DMS153 (cell line): Measurements from ENCODE around the gene SKAP2.
A peak's percentile ranks its signal among the peaks of the same experiment; 100 is the strongest.

Experiments
- DNase-seq: peaks from one replicate; lab custom pipeline; 2025; lab: John Stamatoyannopoulos, UW

SKAP2 gene

DNA sequence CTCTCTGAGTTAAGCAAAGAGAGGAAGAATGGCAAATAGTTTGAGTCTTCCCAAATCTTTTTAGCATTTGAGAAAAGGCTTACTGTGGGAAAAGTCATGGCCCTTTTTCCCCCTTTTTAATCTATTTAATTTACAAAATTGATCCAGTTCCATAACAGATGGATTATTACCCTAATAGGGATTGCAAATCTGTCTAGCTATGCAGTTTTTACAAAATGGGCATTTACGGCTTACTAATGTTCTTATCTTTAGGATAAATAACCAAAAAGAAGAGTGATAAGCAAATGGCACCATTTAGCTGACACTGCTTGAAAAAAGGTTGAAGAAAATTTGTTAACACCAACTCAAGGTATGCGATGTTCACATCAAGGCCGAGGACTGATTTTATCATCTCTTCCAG, 169.7 kb downstream of the SKAP2 start:
- DNase-seq = no peak

DNA sequence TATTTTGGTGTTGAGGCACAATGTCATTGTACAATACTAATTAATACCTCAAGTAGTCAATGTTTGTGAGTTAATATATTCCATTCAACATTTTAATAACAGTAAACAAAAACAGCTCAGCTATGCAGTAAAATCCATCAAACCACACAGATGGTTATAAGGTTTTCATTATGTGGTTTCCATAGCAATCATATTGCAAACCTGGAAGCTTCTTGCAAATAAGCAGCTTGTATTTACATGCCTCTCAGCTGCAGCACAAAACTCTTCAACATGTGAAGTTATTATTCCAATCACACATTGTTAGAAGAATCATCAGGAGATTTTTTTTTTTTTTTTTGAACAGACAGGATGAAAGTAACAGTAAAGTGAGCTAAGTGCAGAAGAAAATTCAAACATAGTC, 170.2 kb downstream of the SKAP2 start:
- DNase-seq = no peak

DNA sequence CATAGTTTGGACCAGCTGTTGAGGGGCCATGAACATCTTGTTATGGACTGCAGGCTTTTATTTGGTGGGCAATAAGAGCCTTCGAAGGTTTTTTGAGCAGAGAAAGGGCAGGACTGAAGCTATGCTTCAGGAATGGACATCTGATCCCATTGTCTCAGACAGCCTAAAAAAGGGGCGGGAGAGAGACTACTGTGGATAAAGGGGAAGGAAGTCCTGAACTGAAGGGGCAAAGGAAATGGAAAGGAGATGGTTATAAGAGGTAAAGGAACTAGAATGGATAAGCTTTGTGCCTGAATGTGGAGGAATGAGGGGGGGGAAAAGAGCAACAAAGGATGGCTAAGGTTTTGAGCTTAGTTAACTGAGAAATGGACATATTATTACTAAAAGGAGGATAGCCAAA, 172.5 kb downstream of the SKAP2 start:
- DNase-seq = no peak

DNA sequence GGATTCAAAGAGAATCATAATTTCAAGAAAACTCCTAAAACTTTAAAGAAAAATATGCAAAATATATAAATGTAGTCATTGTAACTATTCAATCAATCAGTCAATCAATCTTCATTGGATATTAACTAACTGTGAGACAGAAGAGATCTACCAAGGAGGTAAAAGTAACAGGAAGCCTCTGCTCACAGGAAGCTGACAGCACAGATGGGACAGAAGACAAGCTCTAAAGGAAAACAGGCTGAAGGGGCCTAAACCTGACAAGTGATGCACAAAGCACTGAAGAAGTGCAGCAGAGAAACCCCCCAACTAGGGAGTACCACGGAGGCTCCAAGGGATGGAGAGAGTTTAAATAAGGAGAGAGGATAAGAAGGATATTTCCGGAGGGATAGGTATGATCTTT, 173.0 kb downstream of the SKAP2 start:
- DNase-seq = no peak

DNA sequence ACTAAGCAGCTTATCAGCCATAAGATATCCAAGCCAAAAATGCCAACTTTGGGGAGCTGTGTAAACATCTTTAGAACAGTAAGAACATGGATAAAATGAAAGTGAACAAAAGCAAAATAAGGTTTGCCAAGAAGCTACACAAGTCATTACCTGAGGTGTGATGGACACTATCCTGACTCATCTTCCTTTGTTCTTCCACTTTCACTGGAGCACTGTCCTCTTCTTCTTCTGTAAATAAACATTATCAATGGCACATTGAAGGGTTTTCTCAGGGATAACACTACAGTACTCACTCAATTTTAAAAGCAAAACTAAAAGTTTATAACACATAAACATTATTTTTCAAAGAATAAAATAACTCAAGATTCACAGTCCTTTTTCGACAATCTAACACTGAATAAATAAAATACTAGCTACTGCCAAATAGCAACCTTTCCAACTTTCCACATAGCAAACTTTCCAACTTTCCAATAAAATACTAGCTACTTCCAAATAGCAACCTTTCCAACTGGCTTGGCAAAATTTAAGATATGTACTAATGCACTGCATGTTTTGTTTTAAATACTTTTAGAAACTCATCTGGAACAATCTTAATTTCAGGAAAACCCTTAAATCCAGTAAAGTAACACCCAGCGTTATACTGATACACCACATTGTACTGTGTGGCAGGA, 174.1 kb downstream of the SKAP2 start:
- DNase-seq = no peak

DNA sequence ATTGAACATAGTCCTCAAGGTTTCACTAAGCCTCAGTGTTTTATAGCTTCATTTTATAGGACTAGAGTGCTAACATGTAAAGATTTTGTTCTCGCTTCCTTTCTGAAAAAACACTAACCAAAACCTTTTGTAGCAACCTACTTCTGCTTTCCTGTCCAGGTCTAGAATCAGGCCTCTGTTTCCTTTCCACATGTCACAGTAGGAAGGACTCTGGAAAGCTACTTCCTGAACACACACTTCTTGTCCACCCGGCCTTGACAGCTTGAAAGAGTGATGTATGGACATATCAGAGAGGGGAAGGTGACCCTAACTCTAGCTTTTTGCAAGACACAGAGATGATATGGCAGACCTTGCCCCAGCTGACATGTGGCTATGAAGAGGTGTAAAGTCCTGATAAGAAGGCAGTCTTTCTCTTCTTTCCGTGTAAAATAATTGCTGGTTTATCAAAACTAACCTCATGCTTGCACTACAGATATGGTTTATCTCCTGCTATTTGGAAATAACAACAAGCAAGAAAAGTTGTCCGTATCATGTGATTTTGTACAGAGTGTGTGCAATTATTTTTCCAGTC, 175.4 kb downstream of the SKAP2 start:
- DNase-seq = no peak

DNA sequence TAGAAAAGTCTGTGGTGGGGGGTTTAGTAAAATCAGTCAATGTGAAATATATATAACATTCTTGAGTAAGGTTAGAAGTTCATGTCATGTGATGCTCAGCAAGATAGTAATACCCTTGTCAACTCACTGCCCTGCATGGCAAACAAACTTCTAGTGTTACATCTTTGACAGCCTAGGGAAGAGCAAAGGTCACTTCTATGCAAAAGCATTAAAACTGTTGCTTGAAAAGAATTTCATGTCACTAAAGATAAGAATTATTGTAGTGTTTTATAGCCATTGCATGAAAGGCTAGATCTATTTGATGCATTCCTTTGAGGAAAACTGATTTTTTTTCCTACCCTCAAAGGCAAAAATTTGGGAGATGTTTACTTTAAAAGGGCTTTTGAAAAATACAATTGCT, 176.0 kb downstream of the SKAP2 start:
- DNase-seq = no peak

DNA sequence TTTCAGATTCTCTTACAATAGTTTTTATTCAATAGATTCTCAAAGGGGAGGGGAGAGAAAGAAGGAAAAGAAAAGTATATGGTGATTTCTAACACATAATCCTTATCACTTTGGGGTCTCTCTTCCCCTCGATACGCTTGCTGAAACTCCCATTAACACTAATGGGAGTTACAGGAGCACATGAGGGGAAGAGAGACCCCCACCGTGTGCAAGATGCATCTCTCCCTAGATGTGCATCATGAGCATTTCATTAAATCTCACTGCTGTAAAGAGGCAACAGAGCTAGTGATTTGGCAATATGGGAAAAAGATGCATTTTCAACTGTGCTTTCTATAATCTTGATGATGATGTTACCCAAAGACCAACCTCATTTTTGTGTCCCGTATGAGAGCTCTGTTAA, 177.4 kb downstream of the SKAP2 start:
- DNase-seq = no peak

DNA sequence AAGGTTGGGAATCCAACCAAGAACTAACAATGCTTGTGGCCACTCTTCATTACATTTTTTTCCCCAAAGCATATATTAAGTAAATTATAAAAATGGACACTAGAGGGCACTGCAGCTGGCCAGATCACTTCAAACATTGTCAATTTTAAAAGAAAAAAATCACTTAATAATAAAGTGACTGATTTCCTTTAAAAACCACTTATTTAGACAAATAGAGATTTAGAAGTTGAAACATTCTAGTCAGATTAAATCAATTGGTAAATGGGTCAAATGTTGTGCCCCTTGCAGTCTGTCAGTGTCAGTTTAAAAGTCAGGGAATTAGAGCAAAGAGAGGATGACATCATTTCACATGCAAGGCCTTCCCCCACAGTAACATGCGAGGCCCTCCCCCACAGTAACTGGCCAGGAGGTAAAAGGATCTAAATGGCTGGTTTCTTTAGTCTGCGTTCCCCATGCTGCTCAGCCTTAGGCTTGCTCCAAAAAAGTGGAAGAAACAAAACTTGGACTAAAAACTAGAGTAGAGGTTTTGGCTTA, 177.9 kb downstream of the SKAP2 start:
- peak; percentile 22 for DNase-seq

DNA sequence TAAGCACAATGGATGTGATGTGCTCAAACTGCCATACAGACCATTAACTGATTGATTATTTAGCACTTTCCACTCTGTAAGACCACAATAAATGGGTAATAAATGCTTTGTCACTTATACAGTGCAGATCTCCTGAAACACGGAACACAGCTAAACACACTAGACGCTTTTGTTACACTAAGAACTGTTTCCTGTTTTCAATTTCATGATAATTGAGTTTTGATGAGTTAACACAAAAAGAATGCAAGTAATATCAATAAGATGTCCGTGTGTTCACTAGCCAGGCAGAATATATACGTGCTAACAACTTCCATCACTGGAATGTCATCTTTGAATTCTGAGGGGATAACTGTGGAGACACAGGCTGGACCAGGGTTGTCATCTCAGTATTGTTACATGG, 178.8 kb downstream of the SKAP2 start:
- no peak for DNase-seq

DNA sequence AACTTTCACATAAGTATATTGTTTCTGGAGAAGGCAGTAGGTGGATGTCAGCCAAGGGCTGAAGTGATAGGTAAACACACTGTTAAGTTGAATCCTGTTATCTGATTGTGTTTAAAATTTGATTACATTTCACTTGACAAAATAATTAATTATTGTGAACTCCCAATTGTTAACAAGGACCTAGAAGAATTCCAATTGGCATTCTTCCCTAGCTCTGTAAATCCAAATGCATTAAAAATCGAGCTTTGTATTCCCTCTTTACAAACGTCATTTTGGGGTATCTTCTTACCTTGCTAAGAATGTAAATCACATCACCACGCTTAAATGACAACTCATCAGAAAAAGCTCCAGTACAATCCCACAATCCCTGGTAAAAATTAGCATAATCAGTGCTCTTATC, 179.9 kb downstream of the SKAP2 start:
- DNase-seq = peak; percentile 64

DNA sequence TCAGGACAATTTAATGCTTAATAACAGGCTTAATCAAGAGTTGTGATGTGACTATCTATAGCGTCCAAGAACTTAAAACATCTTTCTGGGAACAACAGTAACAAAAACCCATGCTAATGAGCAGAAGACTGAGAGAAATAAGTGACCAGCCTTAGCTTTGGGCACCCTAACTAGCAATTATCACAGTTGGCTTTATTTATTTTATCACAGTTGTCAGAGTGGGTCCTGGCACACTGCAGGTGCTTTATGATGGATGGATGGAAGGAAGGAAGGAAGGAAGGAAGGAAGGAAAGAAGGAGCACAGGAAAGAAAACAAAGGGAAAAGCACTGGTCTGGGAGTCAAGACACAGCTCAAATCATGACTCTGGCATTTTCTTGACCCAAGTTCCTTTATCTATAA, 181.1 kb downstream of the SKAP2 start:
- DNase-seq = no peak

DNA sequence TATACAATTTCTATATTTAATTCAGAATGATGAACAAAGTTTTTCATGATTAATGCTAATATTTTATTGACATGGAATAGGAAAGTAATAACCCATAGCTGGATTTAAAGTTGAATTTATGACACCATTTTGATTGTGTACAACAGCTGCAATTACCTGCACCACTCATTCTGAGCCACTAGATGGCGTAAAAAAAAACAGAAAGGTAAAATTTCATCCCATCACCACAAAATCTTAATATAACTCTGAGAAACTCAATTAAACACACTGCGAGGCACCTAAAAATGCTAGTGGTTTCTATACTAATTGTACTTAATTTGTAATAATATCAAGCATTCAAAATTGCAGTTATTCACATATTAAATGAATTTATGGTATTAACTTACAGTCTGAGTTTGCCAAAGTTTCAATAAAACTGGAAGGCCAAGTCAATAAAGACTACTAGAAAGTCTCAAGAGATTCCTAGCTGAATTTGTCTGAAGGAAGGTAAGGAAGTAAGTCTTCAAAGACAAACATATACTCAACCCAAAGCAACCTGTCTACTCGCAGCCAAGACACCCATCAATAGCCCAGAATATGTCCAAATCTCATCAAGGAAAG, 182.5 kb downstream of the SKAP2 start:
- peak; percentile 14 for DNase-seq

DNA sequence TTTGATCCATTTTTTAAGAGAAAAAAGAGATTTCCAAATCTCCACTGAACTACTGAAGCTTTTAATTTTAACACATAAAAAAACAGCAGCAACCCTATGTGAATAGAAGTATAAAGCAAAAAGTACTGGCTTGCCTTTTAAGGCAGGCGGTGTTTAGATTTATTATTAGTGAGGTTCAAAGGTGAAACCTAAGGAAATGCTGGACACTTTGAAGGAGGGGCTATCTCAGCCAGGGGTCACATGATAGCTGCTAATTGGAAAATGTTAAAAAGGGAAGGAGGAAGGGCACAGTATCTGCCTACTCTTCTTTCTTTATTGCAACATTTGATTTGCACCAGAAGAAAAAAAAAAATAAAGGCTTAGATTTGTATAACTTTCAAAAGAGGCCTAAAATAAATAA, 183.8 kb downstream of the SKAP2 start:
- no peak for DNase-seq

DNA sequence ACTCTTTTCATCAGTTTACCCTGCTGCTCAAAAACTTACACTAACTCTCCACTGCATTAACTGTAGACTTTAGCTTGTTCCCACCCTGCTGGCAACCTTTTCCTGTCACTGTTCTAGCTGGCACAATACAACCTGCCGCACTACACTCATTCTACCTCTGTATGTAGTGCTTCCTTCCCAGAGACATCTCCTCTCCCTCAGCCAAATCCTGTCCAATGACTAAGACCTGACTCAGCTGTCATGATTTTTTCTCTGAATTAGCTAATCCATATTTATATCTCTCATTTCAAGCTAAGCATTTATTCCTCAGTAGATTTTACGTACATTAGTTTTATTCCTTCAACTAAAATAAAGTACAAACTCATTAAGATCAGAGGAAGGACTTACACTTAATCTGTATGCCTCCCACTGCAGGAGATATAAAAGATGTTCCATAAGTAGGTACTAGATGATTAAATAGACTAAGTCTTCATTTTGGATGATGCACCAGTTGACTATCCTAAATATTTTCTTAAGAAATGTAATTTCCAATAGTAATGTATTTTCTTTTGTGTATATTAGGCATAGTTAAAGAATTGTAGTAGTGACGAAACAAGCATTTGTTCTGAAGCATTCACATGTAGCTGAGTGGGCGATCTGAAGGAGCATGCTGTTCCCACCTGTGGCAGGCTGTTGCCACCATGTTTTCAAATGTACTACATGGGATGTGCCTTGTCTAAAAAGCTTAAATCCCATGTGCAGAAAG, 189.1 kb downstream of the SKAP2 start:
- no peak for DNase-seq

DNA sequence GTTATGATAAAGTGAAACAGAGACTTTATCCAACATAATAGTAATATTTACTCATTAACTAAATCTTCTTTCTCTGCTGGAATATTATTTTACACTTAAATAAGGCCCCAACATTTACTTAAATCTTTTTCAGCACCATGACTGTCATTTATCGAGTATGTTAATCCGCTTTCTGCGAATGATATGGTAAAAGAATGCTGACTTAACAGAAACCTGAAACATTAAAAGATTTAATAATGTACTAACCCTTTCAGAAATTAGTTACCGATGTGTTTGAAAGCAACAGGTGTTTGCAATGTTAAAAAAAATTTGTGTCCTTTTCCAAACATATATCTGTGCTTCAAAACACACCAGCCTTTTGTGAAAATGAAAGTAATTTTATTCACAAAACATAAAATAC, 190.5 kb downstream of the SKAP2 start:
- DNase-seq = no peak

DNA sequence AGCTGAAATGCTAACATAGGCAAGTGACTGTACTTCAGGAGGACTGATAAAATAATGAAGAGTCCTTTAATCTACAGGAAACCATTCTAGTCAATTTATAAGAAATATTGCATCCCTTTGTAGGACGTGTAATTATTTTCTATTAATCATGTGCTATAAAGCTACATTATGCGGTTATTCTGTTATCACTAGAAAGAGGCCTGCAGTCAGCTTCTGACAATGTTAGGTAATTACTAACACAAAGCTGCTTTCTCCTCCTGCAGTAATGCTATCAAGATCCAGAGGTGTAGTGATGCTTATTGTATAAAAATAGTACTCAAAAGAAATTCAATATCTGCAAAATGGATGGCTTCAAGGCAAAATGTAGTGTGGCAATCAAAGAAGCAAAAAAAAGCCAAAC, 191.1 kb downstream of the SKAP2 start:
- no peak for DNase-seq

DNA sequence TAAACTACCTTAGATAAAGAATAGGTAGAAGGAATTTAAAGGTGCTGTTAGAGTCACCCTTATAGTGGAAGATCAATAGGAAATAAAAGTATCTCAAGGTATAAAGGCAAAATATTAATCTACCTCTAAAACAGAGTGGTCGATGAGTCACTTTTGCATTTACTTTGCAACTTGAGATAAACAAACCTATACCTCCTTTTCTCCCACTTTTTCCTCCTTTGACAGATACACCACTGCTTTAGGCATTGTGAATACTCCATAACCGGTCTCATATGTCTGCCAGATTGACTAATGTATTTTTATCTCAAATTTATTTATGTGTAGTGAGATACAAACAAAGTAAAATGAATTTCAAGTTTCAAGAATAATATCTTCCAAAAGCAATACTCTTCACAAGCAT, 193.5 kb downstream of the SKAP2 start:
- DNase-seq = no peak

DNA sequence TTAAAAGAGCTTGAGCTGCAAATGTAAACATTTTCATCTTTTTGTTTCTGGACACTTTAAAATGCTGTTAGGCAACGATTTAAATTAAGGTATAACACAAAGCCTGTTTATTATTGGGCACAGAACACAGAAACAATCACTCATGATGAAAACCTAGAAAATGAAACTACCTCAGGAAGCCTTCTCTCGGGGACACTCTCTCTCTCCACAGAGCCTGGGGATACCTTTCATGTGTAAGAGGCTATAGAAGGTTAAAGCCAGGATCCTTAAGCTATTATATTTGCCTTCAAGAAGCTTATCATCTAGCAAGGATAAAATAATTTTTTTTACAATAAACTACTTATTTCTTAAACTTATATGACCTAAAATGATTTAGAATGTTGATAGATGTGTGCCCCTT, 194.1 kb downstream of the SKAP2 start:
- no peak for DNase-seq

DNA sequence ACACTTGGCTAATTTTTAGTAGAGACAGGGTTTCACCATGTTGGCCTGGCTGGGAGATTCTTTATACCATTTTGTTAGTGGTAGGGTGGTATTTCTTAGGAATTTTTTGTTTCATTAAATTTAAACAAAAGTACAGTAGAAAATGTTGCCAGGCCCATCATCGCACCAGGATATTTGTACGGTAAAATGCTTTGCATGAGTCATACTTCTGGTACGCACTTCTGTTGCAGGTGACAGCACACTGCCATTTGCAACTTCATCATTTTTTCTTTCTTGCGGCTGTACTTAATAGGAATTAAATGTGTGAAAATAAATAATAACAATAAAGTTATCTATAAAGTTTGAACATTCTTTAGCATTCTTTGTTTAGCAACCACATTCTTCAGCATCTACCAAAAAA, 195.6 kb downstream of the SKAP2 start:
- DNase-seq = no peak

DNA sequence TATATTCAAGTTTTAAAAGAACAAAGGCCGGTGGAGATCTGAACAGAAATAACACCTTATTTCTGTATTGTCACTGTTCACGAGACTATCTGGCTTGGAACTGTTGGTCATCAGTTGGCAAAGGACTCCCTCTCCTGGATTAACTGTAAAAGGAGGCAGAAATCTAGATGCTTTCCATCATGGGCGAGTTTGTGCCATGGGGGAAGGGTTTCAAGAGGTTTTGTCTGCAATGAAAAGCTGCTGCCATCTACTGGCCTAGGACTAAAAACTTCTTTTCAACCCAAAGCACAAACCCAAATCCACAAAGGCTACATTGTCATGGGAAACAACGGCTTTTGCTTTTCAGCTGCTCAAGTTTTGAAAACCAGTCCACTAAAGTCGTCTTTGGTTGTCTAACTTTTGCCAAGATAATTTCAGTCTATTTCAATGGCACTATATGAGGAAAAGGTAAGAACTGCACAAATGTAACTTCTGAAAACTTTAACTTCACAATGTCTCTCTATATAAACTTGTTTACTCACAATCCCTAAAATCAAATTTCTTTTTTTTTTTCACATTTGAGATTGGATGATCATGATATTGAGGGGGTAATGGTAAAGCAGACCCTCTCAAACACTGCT, 196.8 kb downstream of the SKAP2 start:
- DNase-seq = peak; percentile 98

DNA sequence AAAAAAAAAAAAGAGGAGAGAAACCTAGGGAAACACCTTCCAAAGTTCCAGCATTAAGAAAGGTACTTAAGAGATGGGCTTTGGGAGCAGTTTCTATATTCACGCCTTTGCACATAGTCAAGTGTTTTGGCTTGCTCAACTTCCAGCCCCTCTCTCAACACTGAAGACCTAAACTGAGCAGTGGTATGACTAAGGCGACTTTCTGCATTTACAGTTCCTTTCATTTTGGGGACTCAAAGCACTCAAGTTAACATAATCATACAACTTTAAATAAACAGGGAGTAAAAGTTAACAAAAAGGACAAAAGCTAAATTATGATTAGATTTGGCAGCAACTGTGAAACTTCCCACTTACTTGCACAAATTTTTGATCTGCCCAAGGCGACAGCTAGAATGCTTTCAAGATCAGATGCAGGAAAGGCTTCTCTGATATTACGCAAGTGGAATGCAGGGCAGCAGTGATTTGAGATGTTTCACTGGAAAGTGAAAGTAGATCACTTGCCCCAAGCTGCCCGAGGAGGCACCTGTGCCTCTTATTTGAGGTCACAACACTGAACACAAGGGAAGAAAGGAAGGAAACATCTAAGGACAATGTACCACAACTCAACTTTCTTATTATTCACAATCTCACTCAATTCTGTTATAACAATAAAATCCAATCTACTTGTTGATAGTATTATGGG, 199.5 kb downstream of the SKAP2 start:
- no peak for DNase-seq
